H1 (cell line): Measurements from ENCODE around the gene GUCY1A2. TPM values are rescaled to one million over a fixed set of nuclear protein-coding genes. Genes with fewer than 3 reads are reported as not detected.

Experiments
- CTCF ChIA-PET: fragments of 300-600 bp; sonication (Branson Sonifier 250); formaldehyde crosslinking; loops from one replicate; lab custom pipeline; 2021; ENCODE audit not compliant: partially characterized antibody; lab: Charles Lee
- POLR2A ChIA-PET: fragments of 300-600 bp; sonication (Branson Sonifier 250); formaldehyde crosslinking; loops from one replicate; lab custom pipeline; 2021; ENCODE audit warnings: inconsistent platforms; ENCODE audit not compliant: partially characterized antibody; lab: Charles Lee
- DNase-seq, 2 experiments: peaks; one replicate each; pipeline versions ENCODE4 v3.0.0 to v3.0.0-alpha.2; 2010 to 2022; ENCODE audit warnings: low spot score in 2 of 2, low read depth in 1 of 2, mixed read lengths in 1 of 2
- FAIRE-seq: peaks from 2 replicates; lab custom pipeline; 2011; peaks lifted over from hg19 to GRCh38; lab: Jason Lieb, UNC
- H2AFZ ChIP-seq: 2 replicates; pipeline ENCODE4 v1.8.1; 2012; ENCODE audit warnings: low read length, inconsistent platforms
- H2AK5ac ChIP-seq: 2 replicates; pipeline ENCODE4 v1.6.1; 2013; ENCODE audit warnings: low read depth, low read length
- H2BK120ac ChIP-seq: replicated peaks from 2 replicates; pipeline ENCODE3; 2013; ENCODE audit warnings: low read depth, low read length, inconsistent platforms
- H2BK12ac ChIP-seq: 2 replicates; pipeline ENCODE4 v1.6.1; 2013; ENCODE audit warnings: low read depth, low read length
- H2BK15ac ChIP-seq: 2 replicates; pipeline ENCODE4 v1.6.1; 2013; ENCODE audit warnings: low read length
- H2BK20ac ChIP-seq: 2 replicates; pipeline ENCODE4 v1.6.1; 2013; ENCODE audit warnings: low read length
- H2BK5ac ChIP-seq: 2 replicates; pipeline ENCODE4 v1.6.1; 2013; ENCODE audit warnings: low read depth, low read length
- H3K14ac ChIP-seq: 2 replicates; pipeline ENCODE4 v1.6.1; 2013; ENCODE audit warnings: inconsistent platforms; ENCODE audit not compliant: insufficient read length
- H3K18ac ChIP-seq: 2 replicates; pipeline ENCODE4 v1.6.1; 2013; ENCODE audit warnings: low read length; ENCODE audit errors: extremely low read depth
- H3K23ac ChIP-seq: 2 replicates; pipeline ENCODE4 v1.6.1; 2013; ENCODE audit warnings: inconsistent platforms; ENCODE audit not compliant: insufficient read length
- H3K23me2 ChIP-seq: 2 replicates; pipeline ENCODE4 v1.6.1; 2013; ENCODE audit warnings: low read depth, low read length
- H3K27ac ChIP-seq: 2 replicates; pipeline ENCODE4 v1.6.1; 2011; ENCODE audit warnings: low read depth, low read length, inconsistent platforms
- H3K27me3 ChIP-seq, 4 experiments: replicated peaks in 1 of 4; 1 replicate in 1 of 4; 2 replicates in 3 of 4; pipeline versions ENCODE4 v1.6.1 to v1.8.1; 2011 to 2013; ENCODE audit warnings: low read length in 3 of 4, mild to moderate bottlenecking in 3 of 4, inconsistent platforms in 2 of 4, mixed read lengths in 2 of 4, moderate library complexity in 1 of 4; ENCODE audit not compliant: control insufficient read depth in 3 of 4, insufficient read depth in 3 of 4; ENCODE audit errors: extremely low read depth in 1 of 4
- H3K36me3 ChIP-seq, 4 experiments: 2 replicates each; pipeline versions ENCODE4 v1.6.1 to v1.8.1; 2011 to 2013; ENCODE audit warnings: mild to moderate bottlenecking in 4 of 4, low read length in 3 of 4, moderate library complexity in 2 of 4, control low read depth in 1 of 4, inconsistent platforms in 1 of 4; ENCODE audit not compliant: insufficient read depth in 4 of 4, control insufficient read depth in 2 of 4
- H3K4ac ChIP-seq: replicated peaks from 2 replicates; pipeline ENCODE3; 2013; ENCODE audit warnings: low read length, low read depth, mixed read lengths, inconsistent platforms; ENCODE audit not compliant: insufficient read length
- H3K4me1 ChIP-seq, 4 experiments: replicated peaks in 1 of 4; 1 replicate in 1 of 4; 2 replicates in 3 of 4; pipeline versions ENCODE4 v1.6.1 to v1.8.1; 2011 to 2013; ENCODE audit warnings: low read length in 3 of 4, inconsistent platforms in 2 of 4, mixed read lengths in 1 of 4; ENCODE audit not compliant: insufficient read depth in 4 of 4, control insufficient read depth in 3 of 4
- H3K4me2 ChIP-seq, 2 experiments: 2 replicates each; pipeline versions ENCODE4 v1.6.1 to v1.8.1; 2011 to 2013; ENCODE audit warnings: low read depth in 2 of 2, low read length in 2 of 2, control low read depth in 1 of 2, inconsistent platforms in 1 of 2, mild to moderate bottlenecking in 1 of 2; ENCODE audit not compliant: insufficient read depth in 1 of 2
- H3K4me3 ChIP-seq, 4 experiments: fragments of 200-600, 300-600 bp in 1 of 4; sonication (generic), shearing (Covaris generic), sonication (Bioruptor Twin) in 1 of 4; 2 replicates each; pipeline versions ENCODE4 v1.5.1 to v1.8.1; 2011 to 2016; ENCODE audit warnings: low read length in 4 of 4, low read depth in 3 of 4, control low read depth in 2 of 4, inconsistent platforms in 2 of 4, mild to moderate bottlenecking in 2 of 4, mixed read lengths in 1 of 4, moderate library complexity in 1 of 4; ENCODE audit not compliant: insufficient read depth in 2 of 4; ENCODE audit errors: extremely low read depth in 1 of 4
- H3K56ac ChIP-seq: replicated peaks from 2 replicates; pipeline ENCODE3; 2013; ENCODE audit warnings: low read depth, mild to moderate bottlenecking, mixed read lengths, low read length, inconsistent platforms; ENCODE audit not compliant: insufficient read length
- H3K79me1 ChIP-seq: 2 replicates; pipeline ENCODE4 v1.6.1; 2013; ENCODE audit warnings: low read depth, low read length, control low read depth
- H3K79me2 ChIP-seq, 2 experiments: 2 replicates each; pipeline versions ENCODE4 v1.6.1 to v1.8.1; 2012 to 2013; ENCODE audit warnings: low read length in 2 of 2, mild to moderate bottlenecking in 2 of 2, inconsistent platforms in 1 of 2; ENCODE audit not compliant: insufficient read depth in 2 of 2, control insufficient read depth in 1 of 2
- H3K9ac ChIP-seq, 4 experiments: replicated peaks in 1 of 4; 1 replicate in 1 of 4; 2 replicates in 3 of 4; pipeline versions ENCODE4 v1.6.1 to v1.8.1; 2011 to 2013; ENCODE audit warnings: low read depth in 3 of 4, low read length in 3 of 4, control low read depth in 2 of 4, mild to moderate bottlenecking in 2 of 4, moderate library complexity in 2 of 4, inconsistent platforms in 1 of 4; ENCODE audit errors: extremely low read depth in 1 of 4
- H3K9me3 ChIP-seq, 2 experiments: 2 replicates each; pipeline versions ENCODE4 v1.6.1 to v1.8.1; 2012 to 2013; ENCODE audit warnings: mild to moderate bottlenecking in 2 of 2, moderate library complexity in 2 of 2, control low read depth in 1 of 2, inconsistent platforms in 1 of 2, low read depth in 1 of 2, low read length in 1 of 2, mixed read lengths in 1 of 2; ENCODE audit not compliant: insufficient read depth in 2 of 2
- H4K20me1 ChIP-seq, 2 experiments: replicated peaks in 1 of 2; 2 replicates each; pipeline versions ENCODE3 to v1.8.1; 2011 to 2013; ENCODE audit warnings: inconsistent platforms in 2 of 2, low read length in 2 of 2, mild to moderate bottlenecking in 1 of 2; ENCODE audit not compliant: insufficient read depth in 2 of 2, control insufficient read depth in 1 of 2
- H4K5ac ChIP-seq: 2 replicates; pipeline ENCODE4 v1.6.1; 2013; ENCODE audit warnings: low read length, low read depth, mixed read lengths, inconsistent platforms; ENCODE audit not compliant: insufficient read length
- H4K8ac ChIP-seq: 2 replicates; pipeline ENCODE4 v1.8.0; 2013; ENCODE audit warnings: mild to moderate bottlenecking, moderate library complexity, low read length, inconsistent platforms; ENCODE audit not compliant: insufficient read depth; ENCODE audit errors: extremely low read depth
- H4K91ac ChIP-seq: replicated peaks from 2 replicates; pipeline ENCODE3; 2013; ENCODE audit warnings: low read length, mixed read lengths, inconsistent platforms; ENCODE audit not compliant: insufficient read length
- CHD2 ChIP-seq: IDR thresholded peaks from 2 replicates; pipeline ENCODE4 v1.6.1; 2012; ENCODE audit warnings: low read length, improper control_type of control experiment
- NANOG ChIP-seq: IDR thresholded peaks from 2 replicates; pipeline ENCODE4 v1.6.1; 2011; ENCODE audit warnings: low read length, low read depth, mild to moderate bottlenecking, inconsistent platforms; ENCODE audit not compliant: insufficient read depth, poor library complexity, severe bottlenecking
- WGBS, 2 experiments: shearing (Covaris generic) in 1 of 2; methylation state at CpG; one replicate each; pipeline versions ENCODE4 v1.1.6 to v1.1.7; 2013 to 2015; ENCODE audit warnings: low lambda C conversion rate in 2 of 2, mixed read lengths in 2 of 2, inconsistent platforms in 1 of 2, low coverage in 1 of 2, missing lambda C conversion rate in 1 of 2; ENCODE audit not compliant: insufficient replicate concordance in 2 of 2, insufficient coverage in 1 of 2, insufficient read length in 1 of 2; ENCODE audit errors: extremely low coverage in 1 of 2, missing lambda C conversion rate in 1 of 2; 5-methylcytosine and 5-hydroxymethylcytosine counted together
- polyA plus RNA-seq, 7 experiments: library from polyadenylated mRNA; depleted of rRNA in 3 of 7; stranded (reverse) in 5 of 7; unstranded in 2 of 7; fragments of >200 nt in 5 of 7; fragments of 200-250 nt in 2 of 7; gene quantifications; 1 replicate in 5 of 7; 2 replicates in 1 of 7; 4 replicates in 1 of 7; pipeline versions ENCODE4 v1.2.1 to v1.2.3, GENCODE V29; 2011 to 2013; ENCODE audit warnings: missing spikeins in 2 of 7, mixed read lengths in 2 of 7
- total RNA-seq: library from RNA; stranded (reverse); fragmentation: NEBNext Ultra II Directional; extraction: Animal tissue kit (Norgen Biotek cat#: 25700); gene quantifications from 2 replicates; pipeline ENCODE4 v1.2.1, GENCODE V29; 2021

Gene GUCY1A2
- total and polyA plus RNA-seq, 2 of the 8 experiments (the other 6 are each of a cell fraction or from before 2014, with no cell fraction given) = 0.11 to 1.9 TPM

DNA sequence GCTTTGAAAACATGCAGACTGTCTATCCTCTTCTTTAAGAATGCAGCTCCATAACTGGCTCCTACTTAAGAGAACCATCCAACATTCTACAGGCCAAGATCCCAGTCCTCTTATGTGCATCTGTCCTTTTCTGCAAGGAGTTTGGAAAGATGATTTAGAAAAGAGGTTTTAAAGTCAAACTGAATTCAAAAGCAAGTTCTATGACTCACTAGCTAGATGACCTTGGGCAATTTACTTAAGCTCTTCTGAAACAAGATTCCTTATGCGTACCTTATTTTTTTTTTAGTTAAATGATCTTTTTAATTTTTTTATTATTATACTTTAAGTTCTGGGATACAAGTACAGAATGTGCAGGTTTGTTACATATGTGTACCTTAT, 29.2 kb downstream of the GUCY1A2 start:
- no peak overlapping the region for H2BK120ac ChIP-seq
- no peak overlapping the region for H2BK5ac ChIP-seq
- no peaks in the 10 kb centered on the region for H3K9me3 ChIP-seq
- H2AK5ac ChIP-seq = no peak overlapping the region
- no peak overlapping the region for H3K27ac ChIP-seq
- H3K56ac ChIP-seq = no peak overlapping the region
- H4K8ac ChIP-seq = no peak overlapping the region
- H3K14ac ChIP-seq = no peak overlapping the region
- WGBS, 2 experiments = 96% methylated on average over 1 of the region's 1 CpG; no CpG with 5 or more reads in 1 of the 2 experiments
- no peak overlapping the region for H3K9ac ChIP-seq
- FAIRE-seq = no peak
- no peak overlapping the region for H3K4me2 ChIP-seq
- H3K36me3 ChIP-seq = no peaks in the 10 kb centered on the region
- H3K4ac ChIP-seq = no peak overlapping the region
- no peaks in the 10 kb centered on the region for H3K23me2 ChIP-seq
- no peak overlapping the region for H2AFZ ChIP-seq
- H3K18ac ChIP-seq = no peak overlapping the region
- H3K23ac ChIP-seq = no peak overlapping the region
- H4K20me1 ChIP-seq = no peaks in the 10 kb centered on the region
- H2BK15ac ChIP-seq = no peak overlapping the region
- no peaks in the 10 kb centered on the region for H3K27me3 ChIP-seq
- POLR2A ChIA-PET = no interaction called here
- H3K4me3 ChIP-seq = no peak overlapping the region
- H4K91ac ChIP-seq = no peak overlapping the region
- no peak overlapping the region for H2BK20ac ChIP-seq
- CTCF ChIA-PET = interaction anchor here (0.6 to 1.0 kb wide), 3 partner anchors 20 to 412 kb away, joined by 3 read pairs; no protein-coding TSS in a partner anchor
- no peak overlapping the region for H2BK12ac ChIP-seq
- H3K4me1 ChIP-seq = no peaks in the 10 kb centered on the region
- no peak for DNase-seq
- H3K79me2 ChIP-seq = no peaks in the 10 kb centered on the region
- H3K79me1 ChIP-seq = no peaks in the 10 kb centered on the region
- H4K5ac ChIP-seq = no peak overlapping the region
- TF ChIP-seq CHD2 (no peak), NANOG (no peak)
